GM12891 (cell line): ENCODE measurements around the gene FLT4.

ENCODE experiments used
- PAX5 ChIP-seq: IDR thresholded peaks from 2 replicates; pipeline ENCODE4 v1.6.1; 2011; ENCODE audit warnings: low read length, moderate library complexity, mild to moderate bottlenecking; ENCODE audit not compliant: insufficient read depth, severe bottlenecking
- POLR2A ChIP-seq: IDR thresholded peaks from 2 replicates; pipeline ENCODE4 v1.6.1; 2011; ENCODE audit warnings: low read depth, low read length, control low read depth
- POLR2AphosphoS5 ChIP-seq: IDR thresholded peaks from 2 replicates; pipeline ENCODE4 v1.6.1; 2011; ENCODE audit warnings: low read depth, low read length, control low read depth

DNA sequence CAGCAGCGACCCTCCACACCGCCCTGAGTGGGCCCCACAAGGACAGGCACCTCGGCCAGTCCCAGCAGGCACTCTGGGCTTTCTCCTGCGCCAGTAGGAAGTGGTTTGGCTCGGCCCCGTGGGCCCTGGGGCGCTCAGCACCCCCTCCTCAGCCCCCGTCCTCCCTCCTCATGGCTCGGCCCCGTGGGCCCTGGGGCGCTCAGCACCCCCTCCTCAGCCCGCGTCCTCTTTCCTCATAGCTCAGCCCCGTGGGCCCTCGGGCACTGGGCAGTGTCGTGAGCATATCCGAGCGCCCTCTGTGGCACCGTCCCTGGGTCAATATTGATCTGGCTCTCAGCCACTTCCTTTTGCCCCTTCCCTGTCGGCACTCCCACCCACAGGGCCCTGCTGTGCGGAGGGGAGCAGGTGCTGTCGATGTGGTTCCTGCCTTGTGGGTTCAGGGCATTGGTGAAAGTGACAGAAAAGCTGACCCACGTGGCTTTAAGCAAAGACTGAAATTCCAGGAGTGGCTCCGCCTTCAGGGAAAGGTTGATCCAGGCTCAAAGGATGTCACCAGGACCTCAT is 52.6 kb downstream of the FLT4 start:
- TF ChIP-seq POLR2A (no peak), PAX5 (no peak), POLR2AphosphoS5 (no peak)
